Stimulated activated CD8-positive, alpha-beta memory T cell treated with anti-CD3 and anti-CD28 coated beads, Interleukin-4, amount 100 ng/mL, for 4 hours (primary cell): Measurements from ENCODE around the gene RREB1.

ENCODE experiments used
- DNase-seq, 2 donors: peaks; one replicate each; pipeline ENCODE4 v3.0.0-alpha.2; 2020; ENCODE audit warnings: low read depth in 2 of 2, low spot score in 1 of 2

The RREB1 gene

DNA sequence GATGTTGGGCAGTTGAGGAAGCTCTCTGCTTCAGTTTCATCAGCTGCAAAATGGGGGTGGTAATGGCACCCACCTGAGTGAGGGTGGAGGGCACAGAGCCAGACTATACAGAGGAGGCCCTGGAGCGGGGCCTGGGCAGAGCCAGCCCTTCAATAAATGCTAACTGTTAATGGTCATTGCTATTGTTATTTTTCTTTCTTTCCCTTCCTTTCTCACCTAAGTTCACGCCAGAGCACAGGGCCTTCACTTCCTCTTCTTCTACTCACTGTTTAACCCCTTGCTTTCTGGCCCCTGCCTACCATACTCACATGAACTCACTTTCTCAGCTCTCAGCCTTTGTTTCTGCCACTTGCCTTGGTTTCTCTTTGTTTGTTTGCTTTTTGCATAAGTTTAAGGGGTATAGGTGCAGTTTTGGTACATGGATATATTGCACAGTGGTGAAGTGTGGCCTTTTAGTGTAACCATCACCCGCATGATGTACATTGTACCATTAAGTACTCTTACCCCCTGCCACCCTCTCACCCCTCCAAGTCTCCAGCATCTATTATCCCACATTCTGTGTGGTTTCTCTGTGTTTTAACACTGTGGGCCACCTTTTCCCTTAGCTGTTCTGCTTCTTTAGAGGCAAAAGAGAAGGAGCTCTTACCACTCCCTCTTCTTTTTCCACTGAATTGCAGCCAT, 7.5 kb upstream of the RREB1 start:
- no peak for DNase-seq

DNA sequence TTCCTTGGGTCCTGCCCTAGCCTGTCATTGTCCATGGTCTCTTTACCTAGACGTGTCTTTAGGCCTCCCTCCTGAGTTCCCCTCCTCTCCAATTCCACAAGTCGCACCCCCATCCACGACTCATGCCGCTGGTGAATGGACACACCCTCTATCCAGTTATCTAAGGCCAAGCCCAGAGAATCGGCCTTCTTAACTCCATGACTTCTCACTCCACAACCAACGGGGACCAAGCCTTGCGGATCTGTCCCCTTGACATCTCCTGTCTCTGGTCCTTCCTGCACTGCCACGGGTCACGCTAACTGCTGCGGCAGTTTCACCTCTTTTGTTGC, 7.0 kb upstream of the RREB1 start:
- no peak for DNase-seq

DNA sequence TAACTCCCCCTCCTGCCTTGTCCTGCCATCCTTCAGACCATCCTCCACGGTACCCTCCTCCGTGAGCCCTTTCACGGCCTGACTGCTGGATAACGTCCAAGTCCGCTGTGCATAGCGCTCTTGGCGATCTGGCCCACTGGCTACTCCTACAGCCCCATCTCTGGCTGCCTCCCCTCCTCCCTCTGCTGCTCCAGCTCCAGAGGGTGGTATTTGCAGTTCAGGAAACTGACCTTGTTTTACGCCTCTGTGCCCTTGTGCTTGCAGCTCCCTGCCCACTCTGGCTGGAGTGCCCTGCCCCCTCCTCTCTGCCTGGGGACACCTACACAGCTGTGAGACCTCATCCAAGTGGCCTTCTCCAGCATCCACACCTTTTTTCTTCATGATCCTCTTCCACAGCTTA, 6.5 kb upstream of the RREB1 start:
- DNase-seq: no peak

DNA sequence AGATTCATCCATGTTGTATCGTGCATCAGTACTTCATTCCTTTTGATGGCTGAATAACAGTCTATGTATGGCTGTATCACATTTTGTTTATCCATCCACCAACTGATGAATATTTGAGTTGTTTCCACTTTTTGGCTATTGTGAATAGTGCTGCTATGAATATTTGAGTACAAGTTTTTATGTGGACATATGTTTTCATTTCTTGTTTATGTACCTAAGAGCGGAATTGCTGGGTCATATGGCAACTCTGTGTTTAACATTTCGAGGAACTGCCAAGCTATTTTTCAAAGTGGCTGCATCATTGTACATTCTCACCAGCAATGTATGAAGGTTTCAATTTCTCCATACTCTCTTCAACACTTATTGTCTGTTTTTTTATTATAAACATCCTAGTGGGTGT, 3.0 kb upstream of the RREB1 start:
- DNase-seq: no peak

DNA sequence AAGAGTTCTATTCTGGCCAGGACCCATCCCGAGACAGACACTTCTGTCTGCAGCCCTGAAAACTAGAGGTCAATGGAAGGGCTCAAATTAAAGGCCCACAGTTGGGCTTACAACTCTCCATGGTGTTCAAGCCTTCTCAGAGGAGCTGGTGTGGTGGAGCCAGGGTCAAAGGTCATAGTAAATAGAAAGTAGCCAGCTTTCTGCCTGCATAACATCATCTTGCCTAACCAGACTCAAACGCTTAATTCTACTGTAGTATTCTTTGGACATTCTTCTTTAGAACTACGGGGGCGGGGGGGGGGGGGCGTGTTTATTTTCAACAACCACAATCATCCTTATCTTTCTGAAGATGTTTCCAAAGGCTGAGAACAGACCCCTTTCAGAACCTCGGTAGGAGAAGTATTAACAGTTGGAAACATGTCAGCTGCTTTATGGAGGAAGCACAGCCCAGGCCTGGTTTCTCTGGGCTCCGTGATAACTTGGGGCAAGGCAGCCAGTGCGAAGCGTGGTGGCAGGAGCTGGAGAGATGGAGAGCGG, 1.5 kb upstream of the RREB1 start:
- no peak for DNase-seq

DNA sequence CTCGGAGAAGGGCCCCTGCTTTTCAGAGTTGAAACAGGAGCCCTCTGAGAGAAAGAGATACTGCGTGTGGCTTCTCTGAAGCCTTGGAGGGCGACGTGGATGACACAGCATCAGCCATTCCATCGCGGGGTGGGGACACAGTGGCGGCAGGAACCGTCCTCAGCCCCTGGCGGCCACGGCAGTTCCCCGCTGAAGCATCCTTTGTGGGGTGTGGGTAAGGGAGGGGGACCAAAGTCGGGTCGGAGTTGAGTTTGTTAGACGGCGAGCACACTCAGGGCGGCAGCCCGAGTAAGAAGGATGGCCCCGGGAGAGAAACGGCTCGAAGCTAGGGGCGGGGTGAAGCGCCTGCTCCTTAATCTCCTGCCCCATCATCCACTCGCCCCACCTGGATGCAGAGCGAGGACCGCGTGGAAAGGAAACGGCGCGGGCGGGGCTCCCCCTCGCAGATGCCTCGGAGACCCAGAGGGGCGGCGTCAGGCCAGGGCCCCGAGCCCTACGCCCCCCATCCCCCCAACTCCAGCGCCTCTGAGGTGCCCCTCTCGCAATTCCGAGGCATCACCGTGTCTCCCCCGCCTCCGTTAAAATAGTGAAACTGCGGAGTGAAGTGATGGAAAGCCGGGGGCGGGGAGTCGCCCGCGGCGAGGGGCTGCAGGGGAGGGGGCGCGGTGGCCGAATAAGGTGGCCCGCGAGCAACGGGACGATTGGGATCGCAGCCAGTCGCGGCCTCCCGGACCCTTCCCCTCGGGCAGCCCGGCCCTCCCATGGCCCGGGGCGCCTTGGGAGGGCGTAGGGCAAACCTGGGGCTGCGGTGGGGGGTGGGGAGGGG, 796 bp upstream of the RREB1 start:
- peak; percentile 37 to 63 for DNase-seq

DNA sequence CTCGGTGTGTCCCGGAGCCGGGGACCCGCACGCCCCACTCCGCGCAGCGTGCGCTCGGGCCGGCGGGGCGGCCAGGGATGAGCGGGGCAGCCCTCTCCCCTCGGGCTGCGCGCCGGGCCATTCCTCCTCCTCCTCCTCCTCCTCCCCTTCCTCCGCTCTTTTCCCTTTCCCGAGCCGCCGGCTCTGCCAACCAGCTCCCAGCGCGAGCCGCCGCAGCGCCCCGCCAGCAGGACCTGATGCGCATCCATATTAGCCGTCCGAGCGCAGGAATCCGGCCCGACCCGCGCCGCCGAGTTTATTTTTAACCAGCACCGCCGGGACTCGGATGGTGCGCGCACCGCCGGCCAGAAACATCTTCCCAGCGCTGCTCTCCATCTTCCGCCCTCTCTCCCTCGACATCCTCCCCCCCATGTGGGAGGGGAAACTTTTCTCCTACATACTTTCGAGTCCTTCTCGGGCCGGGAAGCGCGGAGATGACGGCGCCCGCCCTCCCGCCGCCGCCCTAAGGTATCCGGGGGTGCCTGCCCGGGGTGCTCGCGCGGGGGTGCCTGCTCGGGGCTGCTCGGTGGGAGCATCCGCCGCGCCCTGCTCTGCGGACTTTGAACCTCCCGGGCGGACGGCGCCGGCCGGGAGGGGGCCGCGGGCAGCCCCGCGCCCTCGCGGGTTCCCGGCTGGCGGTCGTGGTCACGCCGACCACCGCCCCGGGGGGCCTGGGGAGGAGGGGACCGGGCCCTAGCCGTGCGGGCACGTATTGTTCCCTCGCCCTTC, 619 bp downstream of the RREB1 start:
- DNase-seq: no peak

DNA sequence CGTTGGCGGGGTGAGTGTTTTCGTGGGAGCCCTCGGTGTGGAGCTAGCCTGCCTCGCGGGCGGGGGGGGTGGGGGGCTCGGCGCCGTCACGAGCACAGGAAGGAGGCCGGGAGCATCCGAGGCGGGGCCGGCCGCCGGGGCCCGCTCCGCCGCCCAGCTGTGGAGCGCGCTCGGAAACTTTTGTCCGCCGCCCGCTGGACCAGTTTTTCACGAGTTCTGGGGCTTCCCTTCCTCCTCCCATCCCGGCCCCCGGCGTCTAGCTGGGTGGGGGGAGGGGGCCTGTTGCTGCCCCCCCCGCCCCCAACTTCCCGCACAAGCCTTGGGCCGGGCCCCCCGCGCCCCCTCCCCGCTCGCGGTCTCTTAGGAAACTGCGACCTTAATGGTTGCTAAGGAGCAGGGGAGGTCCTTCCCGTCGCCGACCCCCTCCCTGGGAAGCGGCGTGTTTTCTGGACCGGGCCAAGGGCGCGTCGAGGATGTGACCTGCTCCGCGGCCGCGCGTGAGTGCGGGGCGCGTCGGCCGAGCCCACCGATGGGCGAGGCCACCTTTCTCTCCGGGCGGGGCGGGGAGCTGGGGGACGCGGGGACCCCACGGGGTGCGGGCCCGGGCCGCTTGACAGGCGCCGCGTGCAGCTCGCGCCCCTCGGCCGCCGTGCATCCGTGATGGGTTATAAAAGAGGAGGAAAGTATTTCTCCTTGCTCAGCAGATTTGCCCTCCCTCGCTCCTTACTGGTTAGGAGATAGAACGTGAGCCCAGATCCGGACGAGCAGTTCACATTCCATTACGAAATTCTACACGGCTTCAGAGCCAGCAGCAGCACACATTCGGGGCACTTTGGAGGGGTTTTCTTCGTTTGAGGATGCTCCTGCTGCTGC, 1.4 kb downstream of the RREB1 start:
- DNase-seq: no peak

DNA sequence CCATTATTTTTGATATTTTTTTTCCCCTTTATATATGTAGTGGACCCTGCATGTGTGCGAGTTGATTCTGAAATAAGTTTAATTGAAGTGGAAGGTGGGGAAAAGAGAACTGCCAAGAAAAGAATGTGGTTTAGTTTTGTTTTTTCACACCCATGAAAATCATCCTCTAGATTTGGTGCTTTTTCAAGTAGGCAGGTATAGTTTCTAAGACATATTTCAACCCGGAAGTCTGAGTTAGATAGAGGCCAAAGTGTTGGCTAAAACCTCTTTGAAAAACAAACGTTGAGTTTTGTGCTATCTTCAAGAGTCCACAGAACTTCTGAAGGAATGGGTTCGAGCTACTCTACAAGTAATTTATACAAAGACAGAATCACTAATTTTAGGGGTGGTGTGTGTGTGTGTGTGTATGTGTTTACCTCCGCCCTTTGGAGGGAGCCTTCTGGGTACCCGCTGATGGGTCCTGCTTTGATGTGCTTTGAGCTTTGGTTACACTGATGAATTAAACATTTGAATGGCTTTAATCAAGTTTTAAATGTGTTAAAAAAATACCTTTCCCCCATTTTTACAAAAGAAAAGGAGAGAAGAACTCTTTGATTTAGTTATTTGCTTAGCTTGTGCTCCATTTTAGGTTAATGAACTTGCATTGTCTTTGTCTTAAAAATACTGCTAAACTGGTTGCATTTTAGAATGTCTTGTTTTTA, 2.5 kb downstream of the RREB1 start:
- DNase-seq: no peak

DNA sequence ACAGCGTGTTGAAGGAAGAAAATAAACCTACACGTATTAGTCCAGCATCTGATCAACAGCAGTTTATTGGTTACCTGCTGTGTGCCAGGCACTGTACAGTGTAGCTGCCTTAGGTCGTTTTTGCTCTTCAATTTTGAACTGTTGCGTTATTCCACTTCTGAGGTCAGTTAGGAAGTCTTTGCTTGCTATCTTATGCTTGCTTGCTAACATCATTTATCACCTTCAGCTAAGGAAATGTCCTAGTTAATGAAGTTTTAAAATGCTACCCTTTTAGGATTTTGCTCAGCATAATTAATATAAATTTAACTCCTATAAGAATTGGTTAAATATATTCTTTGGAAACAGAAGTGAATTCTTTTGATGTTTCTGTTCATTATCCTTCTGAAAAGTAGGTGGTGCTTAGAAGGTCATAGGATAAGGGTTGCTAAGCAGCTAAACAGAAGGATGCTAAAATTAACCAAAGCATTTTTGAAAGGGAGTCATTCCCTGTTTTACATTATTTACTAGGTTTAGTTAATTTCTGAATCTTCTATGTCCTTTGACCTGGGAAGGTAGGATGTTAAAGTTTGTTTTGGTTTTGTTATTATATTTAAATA, 3.4 kb downstream of the RREB1 start:
- DNase-seq: no peak

DNA sequence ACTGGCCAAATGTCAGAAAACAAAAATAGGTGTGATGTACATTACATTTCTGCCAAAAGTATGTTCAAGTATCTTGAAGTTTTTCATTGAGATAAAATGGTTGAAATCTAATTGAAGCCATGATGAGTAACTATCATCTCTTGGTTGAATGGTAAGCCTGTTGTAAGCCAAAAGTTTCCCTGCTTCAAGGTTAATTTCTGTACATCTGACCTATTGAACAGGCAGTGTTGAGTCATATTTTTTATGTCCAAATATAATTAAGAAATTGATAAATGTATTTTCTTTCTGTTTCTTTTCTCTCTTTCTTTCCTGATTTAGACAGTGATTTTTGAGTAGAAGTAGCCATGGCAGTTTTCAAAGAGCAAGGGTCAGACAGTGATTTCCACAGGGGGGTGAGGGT, 4.4 kb downstream of the RREB1 start:
- no peak for DNase-seq

DNA sequence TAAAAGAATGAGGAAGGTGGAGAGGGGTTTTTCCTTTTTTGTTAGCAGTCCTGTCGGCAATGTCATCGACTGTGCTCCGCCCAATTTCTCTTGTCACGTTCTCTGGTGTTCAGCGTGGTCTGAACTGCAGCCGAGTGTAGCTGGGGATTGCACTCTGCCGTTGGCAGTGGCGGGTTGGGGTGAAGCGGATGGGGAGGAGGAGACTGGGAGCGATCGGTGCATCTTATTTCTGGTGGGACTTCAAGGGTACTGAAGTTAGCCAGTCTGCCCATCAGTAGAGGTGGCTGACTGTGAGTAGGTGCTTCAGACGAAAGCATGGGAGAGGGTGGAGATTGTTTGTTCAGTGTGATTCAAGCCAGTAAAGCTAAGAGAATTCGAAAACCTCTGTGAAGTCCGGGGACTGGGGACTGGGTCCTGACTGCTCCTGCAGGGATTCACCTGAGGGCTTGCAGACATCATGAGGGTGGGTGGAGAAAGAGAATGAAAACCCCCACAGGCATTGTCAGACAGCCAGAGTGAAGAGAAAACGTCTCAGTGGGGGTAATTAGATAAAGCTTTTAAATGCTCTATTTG, 5.1 kb downstream of the RREB1 start:
- DNase-seq: peak in 1 of 2 donors; percentile 18

DNA sequence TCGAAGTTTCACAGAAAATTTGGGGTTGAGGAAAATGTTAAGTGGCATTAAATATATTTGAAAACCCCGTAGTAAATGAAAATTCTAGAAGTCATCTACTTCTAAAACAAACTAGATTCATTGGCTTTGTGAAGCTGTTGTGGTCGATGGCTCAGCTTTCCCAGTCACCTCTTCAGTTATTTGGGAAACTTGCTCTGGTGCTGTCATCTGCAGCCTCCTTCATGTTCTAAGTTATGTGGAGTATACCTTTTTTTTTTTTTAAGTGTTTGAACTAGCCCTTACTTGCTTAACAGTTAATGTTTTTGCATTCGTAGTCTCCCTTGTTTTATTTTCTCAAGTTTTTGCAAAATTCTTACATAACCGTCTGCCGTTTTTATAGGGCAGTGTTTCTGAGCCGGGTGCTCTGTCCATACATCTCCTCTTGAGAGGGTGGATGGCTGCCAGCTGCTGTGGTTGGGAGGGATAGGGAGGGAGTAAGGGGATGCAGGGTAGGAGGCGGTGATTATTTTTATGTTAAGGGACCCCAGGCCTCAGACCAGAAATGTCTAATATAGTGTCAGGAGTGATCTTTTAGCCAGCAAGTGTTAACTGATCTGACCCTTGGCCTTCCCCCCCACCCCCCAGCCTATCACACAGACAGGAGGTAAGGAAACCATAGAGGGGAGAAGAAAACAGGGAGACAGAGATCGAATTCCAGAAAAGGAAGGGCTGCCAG, 7.1 kb downstream of the RREB1 start:
- no peak for DNase-seq

DNA sequence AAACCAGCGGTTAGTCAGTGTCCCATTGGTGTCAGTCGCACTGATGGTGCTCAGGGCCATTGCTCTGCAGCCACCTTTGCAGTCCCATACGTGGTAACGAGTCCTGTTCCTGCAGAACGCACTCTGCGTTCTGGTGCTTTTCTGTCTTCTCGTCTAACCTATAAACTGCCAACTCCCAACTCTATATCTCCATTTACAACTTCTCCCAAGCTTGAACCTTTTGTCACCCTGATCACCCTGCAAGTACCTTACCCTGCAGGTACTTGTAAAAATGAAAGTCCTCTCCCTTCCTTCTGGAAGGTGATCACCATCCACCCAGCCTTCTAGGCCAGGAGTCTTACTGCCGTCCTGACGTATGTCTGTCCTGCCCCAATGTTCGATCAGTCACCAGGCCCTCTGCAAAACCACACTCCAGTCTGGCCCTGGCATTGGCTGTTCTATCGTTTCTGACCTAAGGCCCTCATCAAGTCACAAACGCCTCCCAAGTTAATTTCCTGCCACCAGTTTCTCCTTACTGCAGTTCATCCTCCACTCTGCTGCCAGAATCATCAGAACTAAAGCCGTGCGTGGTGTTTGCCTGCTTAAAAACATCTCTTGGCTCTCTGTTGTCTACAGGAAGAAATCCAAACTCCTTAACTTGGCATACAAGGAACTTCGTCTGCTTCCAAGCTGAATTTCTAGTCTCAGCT, 7.9 kb downstream of the RREB1 start:
- no peak for DNase-seq

DNA sequence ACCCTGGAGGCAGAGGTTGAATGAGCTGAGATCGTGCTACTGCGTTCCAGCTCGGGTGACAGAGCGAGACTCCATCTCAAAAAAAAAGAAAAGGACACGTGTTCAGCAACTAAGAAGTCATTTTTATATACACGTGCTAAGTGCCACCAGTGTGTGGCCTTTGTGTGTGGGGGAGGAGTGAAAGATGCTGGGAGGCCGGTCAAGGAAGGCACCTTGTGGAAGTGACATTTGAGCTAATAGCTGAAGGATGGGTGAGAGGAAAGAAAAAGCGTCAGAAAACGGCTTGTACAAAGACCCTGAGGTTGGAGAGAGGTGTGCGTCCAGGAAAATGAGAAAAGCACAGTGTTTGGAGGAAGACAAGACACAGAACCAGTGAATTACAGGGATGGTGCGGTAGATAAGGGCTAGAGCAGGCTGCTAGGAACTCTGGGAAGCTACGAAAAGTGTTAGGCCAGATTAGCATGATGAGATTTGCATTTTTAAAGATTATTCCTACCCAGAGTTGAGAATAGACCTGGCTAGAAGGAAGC, 11.6 kb downstream of the RREB1 start:
- no peak for DNase-seq

DNA sequence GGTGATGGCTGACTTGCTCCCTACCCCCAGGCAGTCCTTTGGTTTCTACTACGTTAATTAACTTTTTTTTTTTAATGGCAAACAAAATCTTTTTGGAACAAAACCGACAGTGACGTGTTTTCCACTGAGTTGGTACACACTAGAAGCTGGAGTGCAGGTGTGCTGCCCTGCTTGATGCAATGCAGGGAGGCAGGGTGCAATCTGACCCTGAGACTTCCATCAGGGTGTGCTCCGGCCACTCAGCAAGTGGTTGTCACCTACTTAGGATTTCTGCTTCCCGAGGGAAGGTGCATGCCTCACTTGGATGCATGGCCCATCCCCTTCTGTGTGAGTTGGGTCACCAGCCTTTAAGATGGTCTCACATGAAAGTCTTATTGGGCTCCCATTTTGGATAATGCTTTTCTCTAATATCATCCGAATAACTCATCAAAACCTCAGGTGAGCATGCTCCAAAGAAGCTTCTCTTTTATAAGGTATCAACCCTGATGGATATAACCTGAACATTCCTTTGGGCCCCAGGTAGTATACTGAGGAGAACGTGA, 14.0 kb downstream of the RREB1 start:
- DNase-seq: no peak

DNA sequence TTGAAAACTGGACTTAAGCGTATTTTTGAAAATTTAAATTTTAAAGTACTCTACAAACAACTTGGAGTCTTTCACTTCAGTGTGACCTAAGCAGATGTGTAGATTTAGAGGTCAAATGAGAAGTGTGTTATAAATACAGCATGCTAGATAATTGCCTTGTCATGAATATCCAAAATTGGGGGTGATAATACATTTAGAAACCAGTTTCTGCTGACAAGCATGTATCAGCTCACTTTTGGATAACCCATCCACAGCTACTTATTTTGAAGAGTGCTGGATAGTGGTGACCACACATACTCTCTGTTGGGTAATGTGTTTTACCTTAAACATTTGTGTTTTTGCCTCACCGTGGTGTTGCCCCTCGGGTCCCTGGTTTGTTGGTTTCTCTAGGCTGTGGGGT, 14.9 kb downstream of the RREB1 start:
- no peak for DNase-seq

DNA sequence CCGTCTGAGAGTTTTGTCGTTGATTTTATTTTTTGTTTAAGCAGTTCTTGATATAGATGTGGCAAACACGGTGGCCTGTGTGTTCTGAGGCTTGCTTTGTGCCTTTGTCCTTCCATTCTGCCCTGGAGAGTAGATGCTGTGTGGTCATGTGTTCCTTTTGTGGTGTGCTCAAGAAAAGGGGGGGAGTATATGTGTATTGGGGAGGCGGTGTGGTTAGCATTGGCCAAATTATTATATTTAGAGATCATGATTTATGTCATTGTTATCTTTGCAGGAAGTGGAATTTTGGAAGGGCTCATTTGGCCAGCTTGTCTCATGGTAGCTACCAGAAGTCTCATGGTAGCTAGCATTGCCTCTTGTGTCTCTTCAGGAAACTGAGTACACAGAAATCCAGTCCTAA, 16.4 kb downstream of the RREB1 start:
- DNase-seq: no peak
